Activated CD8-positive, alpha-beta memory T cell treated with anti-CD3 and anti-CD28 coated beads, Interleukin-2, amount 50 U/mL, for 1 hour (primary cell): ENCODE data around the gene PLCB1.

Source experiments
- DNase-seq: peaks from one replicate; pipeline ENCODE4 v3.0.0-alpha.2; 2020; ENCODE audit errors: extremely low read depth

Gene PLCB1

DNA sequence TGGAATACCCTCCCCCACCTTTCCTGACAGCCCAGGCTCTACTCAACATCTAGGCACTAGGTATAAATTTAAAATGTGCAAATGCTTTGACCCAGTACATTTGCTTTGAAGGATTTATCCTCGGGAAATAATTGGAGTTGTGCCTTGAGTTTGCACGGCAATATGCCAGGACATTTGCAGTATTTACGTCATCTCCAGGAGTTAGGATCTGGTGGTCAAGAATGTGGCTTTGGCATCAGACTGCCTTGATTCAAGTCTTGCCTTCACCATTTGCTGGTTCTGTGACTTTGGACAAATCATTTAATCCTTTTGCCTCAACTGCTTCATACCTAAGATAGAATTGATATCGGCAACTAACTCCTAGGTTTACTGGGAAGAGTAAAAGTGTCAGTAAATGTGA, 169.6 kb downstream of the PLCB1 start:
- no peak for DNase-seq

DNA sequence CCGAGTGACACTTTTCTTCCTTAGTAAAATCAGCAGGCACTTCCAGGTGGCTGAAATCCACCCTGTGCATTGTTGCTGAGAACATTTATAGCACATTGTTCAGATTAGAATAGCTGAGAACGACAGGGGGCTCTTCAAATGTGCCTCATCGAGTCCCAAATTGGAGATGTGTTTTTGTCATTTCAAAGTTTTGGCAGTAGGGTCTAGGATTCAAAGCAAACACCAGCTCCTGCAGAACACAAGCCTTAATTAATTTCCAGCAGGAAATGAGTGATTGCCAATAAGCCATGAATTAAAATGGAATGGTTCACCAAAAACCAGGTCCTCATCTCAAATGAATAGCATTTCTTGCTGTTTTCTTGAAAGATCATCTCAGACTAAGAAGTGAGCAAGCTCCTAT, 171.6 kb downstream of the PLCB1 start:
- no peak for DNase-seq

- DNase-seq, result no peak
Measured at GRCh38 chr20:8304124-8304816, 172.2 kb downstream of the PLCB1 start.

GRCh38 chr20:8305449-8305978, 173.4 kb downstream of the PLCB1 start:
- DNase-seq, result peak; percentile 28

GRCh38 chr20:8306937-8307336, 174.9 kb downstream of the PLCB1 start:
- no peak for DNase-seq

DNA sequence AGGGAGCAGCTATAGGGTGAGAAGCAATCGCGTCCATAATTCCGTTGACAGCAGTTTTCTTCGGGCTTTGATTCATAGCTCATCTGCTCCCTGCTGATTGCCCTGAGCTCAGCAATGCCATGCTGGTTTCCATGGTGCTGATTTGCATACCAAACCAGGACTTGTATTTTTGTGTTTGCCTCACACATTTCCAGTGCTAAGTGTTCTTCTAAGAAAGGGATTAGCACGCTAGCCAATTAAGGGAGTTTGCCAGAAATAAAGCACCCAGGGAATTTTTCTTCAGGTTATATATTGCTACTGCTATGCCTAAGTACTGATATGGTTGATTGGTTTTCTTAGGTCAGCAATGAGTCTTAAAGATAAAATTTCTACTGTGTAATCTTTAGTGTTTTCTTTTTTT, 177.6 kb downstream of the PLCB1 start:
- no peak for DNase-seq

GRCh38 chr20:8310618-8311017, 178.6 kb downstream of the PLCB1 start:
- no peak for DNase-seq

DNA sequence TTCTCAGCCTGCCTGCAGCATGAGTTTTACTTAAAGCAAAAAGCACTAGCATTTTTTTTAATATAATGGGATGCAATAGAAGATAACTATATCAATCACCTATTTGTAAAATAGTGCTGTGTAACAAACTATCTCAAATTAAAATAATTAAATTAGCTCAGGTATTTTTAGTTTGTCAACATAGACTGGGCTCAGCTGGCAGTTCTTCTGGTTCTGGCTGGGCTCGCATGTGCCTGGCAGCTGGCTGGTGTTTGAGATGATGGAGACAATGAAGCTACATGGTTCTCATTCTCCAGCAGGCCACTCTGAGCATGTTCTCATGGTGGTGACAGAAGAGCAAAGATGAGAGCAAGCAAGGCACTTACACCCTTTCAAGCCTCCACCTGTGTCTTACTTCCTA, 181.0 kb downstream of the PLCB1 start:
- no peak for DNase-seq

GRCh38 chr20:8315639-8316573, 183.8 kb downstream of the PLCB1 start:
- DNase-seq, result no peak

DNA sequence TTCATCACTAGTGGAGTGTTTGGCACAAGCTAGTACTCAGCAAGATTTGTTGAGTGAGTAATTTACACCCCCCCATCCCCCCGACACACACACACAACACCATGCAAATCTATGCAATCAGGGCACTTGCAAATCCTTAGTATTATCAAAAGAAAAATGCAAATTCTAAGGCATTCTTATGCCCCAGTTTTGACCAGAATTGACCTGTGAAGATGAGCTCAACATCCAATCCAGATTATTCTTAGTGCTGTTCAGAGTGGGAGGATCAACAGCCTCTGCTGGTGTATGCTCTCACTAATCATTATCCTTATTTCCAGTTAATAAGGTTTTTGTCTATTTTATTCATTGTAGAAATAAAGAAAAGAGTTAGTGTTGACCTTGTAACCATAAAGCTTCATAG, 185.4 kb downstream of the PLCB1 start:
- no peak for DNase-seq

DNA sequence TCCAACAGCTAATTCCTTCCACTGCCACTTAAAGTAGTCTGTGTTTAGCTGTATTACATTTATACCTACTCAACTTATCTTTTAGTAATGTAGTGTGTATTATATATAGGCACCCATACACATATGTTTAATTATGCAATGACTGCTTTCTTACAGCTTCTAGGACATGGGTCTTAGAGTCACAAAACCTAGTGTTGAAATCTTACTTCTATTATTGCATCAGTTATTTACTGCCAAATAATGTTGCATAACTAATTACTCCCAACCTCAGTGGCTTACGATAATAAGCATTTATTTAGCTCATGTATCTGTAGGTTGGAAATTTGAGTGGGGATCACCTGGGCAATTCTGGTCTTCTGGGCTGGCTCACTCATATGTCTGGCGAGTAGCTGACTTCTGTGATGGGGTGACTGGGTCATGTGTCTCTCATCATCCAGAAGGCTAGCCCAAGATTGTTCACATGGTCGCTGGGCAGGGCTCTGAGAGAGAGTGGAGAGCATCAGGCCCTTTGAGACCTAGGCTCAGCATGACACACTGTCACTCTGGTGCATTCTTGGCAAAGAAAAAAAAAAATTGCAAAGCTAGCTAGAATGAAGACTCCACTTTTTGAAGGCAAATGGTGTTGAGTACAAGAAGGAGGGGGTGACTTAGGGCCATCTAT, 187.0 kb downstream of the PLCB1 start:
- DNase-seq, result no peak

DNA sequence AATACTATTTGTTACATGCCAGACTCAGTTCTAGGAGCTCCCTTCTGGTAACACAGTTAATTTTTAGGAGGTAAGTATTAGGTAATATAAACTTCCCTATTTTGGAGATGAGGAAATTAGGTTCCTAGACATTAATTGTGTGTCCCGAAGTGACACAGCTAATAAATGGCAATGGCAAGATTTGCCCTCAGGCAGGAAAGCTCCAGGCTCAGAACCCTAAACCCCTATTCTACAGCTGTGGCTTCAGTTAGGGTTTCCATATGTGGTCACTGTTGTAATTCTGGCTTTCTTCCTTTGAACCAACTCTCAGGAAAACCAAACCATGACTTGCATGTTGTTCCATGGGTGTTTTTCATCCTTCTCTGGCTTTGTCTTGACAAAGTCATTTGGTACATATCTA, 188.2 kb downstream of the PLCB1 start:
- DNase-seq, result no peak

- no peak for DNase-seq
Measured at GRCh38 chr20:8321001-8321400, 188.9 kb downstream of the PLCB1 start.

- DNase-seq, result no peak
Measured at GRCh38 chr20:8322662-8323217, 190.7 kb downstream of the PLCB1 start.

GRCh38 chr20:8326191-8326590, 194.1 kb downstream of the PLCB1 start:
- no peak for DNase-seq

- no peak for DNase-seq
Measured at GRCh38 chr20:8326899-8327298, 194.8 kb downstream of the PLCB1 start.

DNA sequence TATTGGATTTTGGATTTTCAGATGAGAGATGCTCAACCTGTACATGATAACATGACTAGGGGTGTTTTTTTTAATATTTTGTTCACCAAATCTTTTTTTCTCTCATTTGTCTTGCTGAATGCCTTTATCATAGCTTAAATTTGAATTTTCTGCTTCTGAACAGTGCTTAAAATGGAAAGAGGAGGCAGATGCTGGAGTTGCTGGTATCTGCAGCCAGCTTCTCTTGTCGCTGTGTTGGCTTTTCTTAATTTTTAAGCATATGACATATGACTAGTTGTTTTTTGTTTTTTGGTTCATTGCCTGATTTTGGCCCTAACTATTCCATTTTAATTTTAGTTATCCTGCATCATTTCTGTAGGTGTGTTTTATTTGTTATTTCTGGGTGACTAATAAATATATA, 196.1 kb downstream of the PLCB1 start:
- DNase-seq, result no peak

GRCh38 chr20:8330319-8330784, 198.3 kb downstream of the PLCB1 start:
- no peak for DNase-seq

- no peak for DNase-seq
Measured at GRCh38 chr20:8330785-8331695, 199.0 kb downstream of the PLCB1 start.

DNA sequence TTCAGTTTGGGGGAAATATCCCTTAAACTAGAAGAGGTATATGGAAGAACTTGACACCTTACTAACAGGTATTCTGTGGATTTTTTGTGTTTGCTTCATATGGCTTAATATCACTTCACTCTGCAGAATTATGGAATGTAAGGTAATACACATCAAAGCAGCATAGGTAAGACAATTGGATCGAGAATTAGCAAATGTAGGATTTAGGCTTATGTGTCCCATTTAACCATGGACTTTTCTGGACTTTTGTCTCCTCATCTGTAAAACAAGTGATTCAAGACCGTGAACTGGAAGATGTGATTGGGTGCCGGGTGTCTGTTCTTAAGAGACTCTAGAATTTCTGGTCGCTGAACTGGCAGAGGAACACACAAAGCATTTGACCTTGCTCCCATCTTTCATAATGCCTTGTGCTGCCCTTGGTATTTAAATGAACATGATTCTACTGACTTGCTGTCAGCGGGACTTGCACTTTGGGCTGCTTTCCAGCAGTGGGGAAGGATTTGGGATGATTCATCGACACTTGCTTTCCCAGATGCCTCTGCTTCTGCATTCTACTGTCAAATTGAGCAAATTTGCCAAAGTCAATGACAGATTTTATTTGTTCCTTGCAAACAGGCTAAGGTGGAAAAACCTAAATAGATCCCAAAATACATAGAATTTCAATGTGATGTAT, 199.8 kb downstream of the PLCB1 start:
- no peak for DNase-seq
